ENCODE measurements around the gene DMD. TPM values are rescaled to one million over a fixed set of nuclear protein-coding genes. Genes with fewer than 3 reads are reported as not detected.

Gene DMD
- total and polyA plus RNA-seq, 2 of the 13 experiments (the other 11 are each of a cell fraction or from before 2014, with no cell fraction given): 17.6 to 25.9 TPM

- TF ChIP-seq SNAPC4 (CRISPR knock-in tag; IDR thresholded peaks at IDR 0.05) (no peak), SIN3B (IDR thresholded peaks at IDR 0.05; ENCODE audit: low read length) (no peak), RBFOX2 (IDR thresholded peaks at IDR 0.05; ENCODE audit: low read depth, low read length) (no peak), NPAS2 (CRISPR knock-in tag; IDR thresholded peaks at IDR 0.05; ENCODE audit: borderline replicate concordance) (no peak), MNT (IDR thresholded peaks at IDR 0.05) (no peak), ZNF264 (CRISPR knock-in tag; IDR thresholded peaks at IDR 0.05) (no peak), ZNF563 (CRISPR knock-in tag; IDR thresholded peaks at IDR 0.05) (no peak), SMAD3 (CRISPR knock-in tag; IDR thresholded peaks at IDR 0.05) (no peak)
These were observed 1939.5 kb downstream of the DMD start (continued) for GRCh38 chrX:31271615-31272471.

All from HepG2 (cell line).